Endothelial cell of umbilical vein (primary cell): ENCODE measurements around the gene ARHGAP10. TPM values are rescaled to one million over a fixed set of nuclear protein-coding genes. Genes with fewer than 3 reads are reported as not detected.
A peak's percentile ranks its signal among the peaks of the same experiment; 100 is the strongest.

ENCODE experiments used
- BruUV-seq: library from RNA; stranded (reverse); fragments of 400-500 nt; replicated peaks from 2 replicates; lab custom pipeline; 2021; lab: Mats Ljungman, UMichigan
- CTCF ChIA-PET: fragments of 300-600, 350-600 bp; sonication (Branson Sonifier 250); formaldehyde crosslinking; loops from one replicate; lab custom pipeline; 2021; ENCODE audit warnings: antibody characterized with exemption, inconsistent platforms; lab: Charles Lee
- POLR2A ChIA-PET: fragments of 300-600, 350-600 bp; sonication (Branson Sonifier 250); formaldehyde crosslinking; loops from one replicate; lab custom pipeline; 2021; ENCODE audit warnings: antibody characterized with exemption, inconsistent platforms; lab: Charles Lee
- DNase-seq: peaks from one replicate; pipeline ENCODE4 v3.0.0-alpha.2; 2011; ENCODE audit warnings: low read depth, low spot score
- FAIRE-seq: peaks from 2 replicates; lab custom pipeline; 2011; peaks lifted over from hg19 to GRCh38; lab: Jason Lieb, UNC
- H2AFZ ChIP-seq: 2 replicates; pipeline ENCODE4 v1.6.0; 2012; ENCODE audit warnings: low read depth, low read length, control low read depth, inconsistent platforms
- H3K27ac ChIP-seq: 2 replicates; pipeline ENCODE4 v1.5.1; 2011; ENCODE audit warnings: low read depth, mild to moderate bottlenecking, control low read depth, low read length, moderate library complexity; ENCODE audit not compliant: insufficient read depth
- H3K27me3 ChIP-seq, 2 experiments: 2 replicates each; pipeline versions ENCODE4 v1.6.0 to v1.6.1; 2011; ENCODE audit warnings: low read length in 2 of 2, mixed read lengths in 1 of 2; ENCODE audit not compliant: control insufficient read depth in 2 of 2, insufficient read depth in 2 of 2
- H3K36me3 ChIP-seq, 2 experiments: 2 replicates in 1 of 2; 3 replicates in 1 of 2; pipeline ENCODE4 v1.5.1; 2011; ENCODE audit warnings: low read length in 2 of 2, mild to moderate bottlenecking in 1 of 2, moderate library complexity in 1 of 2; ENCODE audit not compliant: control insufficient read depth in 2 of 2, insufficient read depth in 2 of 2; ENCODE audit errors: extremely low read depth in 1 of 2
- H3K4me1 ChIP-seq: 3 replicates; pipeline ENCODE4 v1.5.1; 2011; ENCODE audit warnings: mild to moderate bottlenecking, low read length; ENCODE audit not compliant: control insufficient read depth, insufficient read depth; ENCODE audit errors: extremely low read depth
- H3K4me2 ChIP-seq: 2 replicates; pipeline ENCODE4 v1.6.1; 2011; ENCODE audit warnings: low read length, control low read depth, mixed read lengths; ENCODE audit not compliant: insufficient read depth
- H3K4me3 ChIP-seq, 3 experiments: fragments of 200-600 bp in 1 of 3; sonication (generic), shearing (Covaris generic) in 1 of 3; replicated peaks in 1 of 3; 2 replicates each; pipeline ENCODE4 v1.5.1; 2011 to 2016; ENCODE audit warnings: control low read depth in 3 of 3, low read length in 3 of 3, mild to moderate bottlenecking in 2 of 3, inconsistent platforms in 1 of 3, low read depth in 1 of 3, moderate library complexity in 1 of 3; ENCODE audit not compliant: insufficient read depth in 1 of 3
- H3K79me2 ChIP-seq: 2 replicates; pipeline ENCODE4 v1.6.0; 2012; ENCODE audit warnings: low read length, inconsistent platforms; ENCODE audit not compliant: control insufficient read depth, insufficient read depth
- H3K9ac ChIP-seq: replicated peaks from 2 replicates; pipeline ENCODE3; 2011; ENCODE audit warnings: low read length, control low read depth; ENCODE audit not compliant: insufficient read depth; ENCODE audit errors: extremely low read depth
- H3K9me1 ChIP-seq: replicated peaks from 3 replicates; pipeline ENCODE4 v1.6.0; 2011; ENCODE audit warnings: mild to moderate bottlenecking, low read length; ENCODE audit not compliant: control insufficient read depth, insufficient read depth; ENCODE audit errors: extremely low read depth
- H3K9me3 ChIP-seq: replicated peaks from 2 replicates; pipeline ENCODE4 v1.5.1; 2012; ENCODE audit warnings: low read length, inconsistent platforms; ENCODE audit not compliant: control insufficient read depth, insufficient read depth
- H4K20me1 ChIP-seq: replicated peaks from 2 replicates; pipeline ENCODE3; 2011; ENCODE audit warnings: mild to moderate bottlenecking, low read length; ENCODE audit not compliant: control insufficient read depth, insufficient read depth; ENCODE audit errors: extremely low read depth
- FOS ChIP-seq: IDR thresholded peaks from 2 replicates; pipeline ENCODE4 v1.6.1; 2011; ENCODE audit warnings: mild to moderate bottlenecking, low read length, moderate library complexity, borderline replicate concordance; ENCODE audit not compliant: insufficient read depth
- GATA2 ChIP-seq: IDR thresholded peaks from 2 replicates; pipeline ENCODE4 v1.7.0; 2011; ENCODE audit warnings: low read depth, mild to moderate bottlenecking, moderate library complexity, mixed read lengths, low read length; ENCODE audit not compliant: insufficient read length, insufficient read depth
- JUN ChIP-seq: IDR thresholded peaks from 2 replicates; pipeline ENCODE4 v1.6.1; 2011; ENCODE audit warnings: borderline replicate concordance, low read depth; ENCODE audit not compliant: insufficient read length, insufficient read depth
- MYC ChIP-seq: IDR thresholded peaks from one replicate; pipeline ENCODE4 v1.6.1; 2011; ENCODE audit warnings: mild to moderate bottlenecking, low read depth, low read length
- POLR2A ChIP-seq: IDR thresholded peaks from 2 replicates; pipeline ENCODE4 v1.6.1; 2012; ENCODE audit warnings: low read depth, mild to moderate bottlenecking, control low read depth, low read length
- POLR2AphosphoS5 ChIP-seq: IDR thresholded peaks from 2 replicates; pipeline ENCODE4 v1.6.1; 2012; ENCODE audit warnings: low read depth, mild to moderate bottlenecking, control low read depth, low read length, moderate library complexity; ENCODE audit not compliant: insufficient read depth
- dilution Hi-C: fragments of 300-500 bp; cut with MboI; formaldehyde crosslinking; loops from one replicate; pipeline ENCODE4 v1.15.0; 2019; ENCODE audit warnings: low sequenced_read_pairs; ENCODE audit not compliant: extremely low pct_ligation_motif_present
- intact Hi-C: fragments of 100-400 bp; cut with micrococcal nuclease; formaldehyde crosslinking; loops from one replicate; pipeline ENCODE4 v1.10.0; 2022
- polyA plus RNA-seq, 4 experiments: library from polyadenylated mRNA; depleted of rRNA in 3 of 4; stranded (reverse) in 3 of 4; unstranded in 1 of 4; fragments of >200 nt; gene quantifications; 2 replicates each; pipeline versions ENCODE4 v1.2.1 to v1.2.3, GENCODE V29; 2011 to 2012; ENCODE audit warnings: missing spikeins in 1 of 4
- total RNA-seq: library from RNA; stranded (reverse); gene quantifications from 2 replicates; pipeline ENCODE4 v1.2.3, GENCODE V29; 2021
- TF ChIP-seq, protein P1 (sequence below), 2 donors: IDR thresholded peaks; 1 replicate in 1 of 2; 2 replicates in 1 of 2; pipeline ENCODE4 v1.5.1; 2011; ENCODE audit warnings: low read length in 2 of 2, mild to moderate bottlenecking in 2 of 2, moderate library complexity in 2 of 2, control low read depth in 1 of 2, inconsistent platforms in 1 of 2, low read depth in 1 of 2; ENCODE audit not compliant: insufficient read depth in 1 of 2; ENCODE audit errors: extremely low read depth in 1 of 2

ARHGAP10 gene
- total and polyA plus RNA-seq, 2 donors (not counting 3 experiments of a cell fraction or from before 2014, with no cell fraction given): 20.4 to 36.7 TPM

DNA sequence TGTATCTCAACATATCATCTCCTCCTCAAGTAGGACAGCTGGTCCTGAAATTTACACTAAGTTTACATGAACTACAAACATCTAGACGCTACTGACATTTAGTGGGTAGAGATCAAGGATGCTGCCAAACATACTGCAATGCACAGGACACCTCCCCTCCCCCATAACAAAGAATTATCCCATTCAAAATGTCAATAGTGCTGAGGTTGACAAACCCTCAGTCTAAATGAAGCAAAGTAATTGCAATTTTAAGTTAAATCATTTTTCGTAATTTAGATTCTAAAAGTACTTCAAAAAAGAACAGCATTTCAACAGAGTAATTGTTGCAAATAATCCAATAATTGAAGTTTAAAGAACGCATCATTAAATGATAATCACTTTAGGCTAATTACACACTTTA is 49.1 kb upstream of the ARHGAP10 start:
- TF ChIP-seq JUN: no peak
- no peak for TF ChIP-seq POLR2AphosphoS5
- no peak for TF ChIP-seq POLR2A
- TF ChIP-seq GATA2: no peak
- TF ChIP-seq MYC: no peak
- TF ChIP-seq, protein P1, sequence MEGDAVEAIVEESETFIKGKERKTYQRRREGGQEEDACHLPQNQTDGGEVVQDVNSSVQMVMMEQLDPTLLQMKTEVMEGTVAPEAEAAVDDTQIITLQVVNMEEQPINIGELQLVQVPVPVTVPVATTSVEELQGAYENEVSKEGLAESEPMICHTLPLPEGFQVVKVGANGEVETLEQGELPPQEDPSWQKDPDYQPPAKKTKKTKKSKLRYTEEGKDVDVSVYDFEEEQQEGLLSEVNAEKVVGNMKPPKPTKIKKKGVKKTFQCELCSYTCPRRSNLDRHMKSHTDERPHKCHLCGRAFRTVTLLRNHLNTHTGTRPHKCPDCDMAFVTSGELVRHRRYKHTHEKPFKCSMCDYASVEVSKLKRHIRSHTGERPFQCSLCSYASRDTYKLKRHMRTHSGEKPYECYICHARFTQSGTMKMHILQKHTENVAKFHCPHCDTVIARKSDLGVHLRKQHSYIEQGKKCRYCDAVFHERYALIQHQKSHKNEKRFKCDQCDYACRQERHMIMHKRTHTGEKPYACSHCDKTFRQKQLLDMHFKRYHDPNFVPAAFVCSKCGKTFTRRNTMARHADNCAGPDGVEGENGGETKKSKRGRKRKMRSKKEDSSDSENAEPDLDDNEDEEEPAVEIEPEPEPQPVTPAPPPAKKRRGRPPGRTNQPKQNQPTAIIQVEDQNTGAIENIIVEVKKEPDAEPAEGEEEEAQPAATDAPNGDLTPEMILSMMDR (IDR thresholded peaks at IDR 0.05; ENCODE audit: extremely low read depth in 1 of 2, insufficient read depth in 1 of 2, low read depth in 1 of 2, low read length in 2 of 2): no peak
- TF ChIP-seq FOS: no peak
- DNase-seq (peak; percentile 16), FAIRE-seq (no peak)
- H3K79me2 ChIP-seq: peaks cover 11% of the 10 kb centered on the region
- H3K36me3 ChIP-seq: no peaks in the 10 kb centered on the region
- H3K9me3 ChIP-seq: no peaks in the 10 kb centered on the region
- POLR2A ChIA-PET: no interaction called here
- peak overlapping the region; percentile 47 to 85 (median 80) for H3K4me3 ChIP-seq
- intact Hi-C loops (loop anchor here (2.0 kb wide), 1 partner anchor 50 kb away; the partner anchor contains the start of gene ARHGAP10), dilution Hi-C loops (no loop called here)
- peak overlapping the region; percentile 78 for H3K9ac ChIP-seq
- H2AFZ ChIP-seq: no peak overlapping the region
- H3K27ac ChIP-seq: no peak overlapping the region
- H3K4me2 ChIP-seq: peak overlapping the region; percentile 100
- no TSS peak for BruUV-seq
- no peaks in the 10 kb centered on the region for H3K9me1 ChIP-seq
- peaks cover 15% of the 10 kb centered on the region for H3K4me1 ChIP-seq
- no peaks in the 10 kb centered on the region for H3K27me3 ChIP-seq
- H4K20me1 ChIP-seq: peaks cover 2% of the 10 kb centered on the region
- CTCF ChIA-PET: interaction anchor here (0.9 to 4.0 kb wide), 3 partner anchors 103 to 183 kb away, joined by 3 to 57 read pairs (median 8); no protein-coding TSS in a partner anchor
